ENCODE results near the gene FBLN1. TPM values are rescaled to one million over a fixed set of nuclear protein-coding genes. Genes with fewer than 3 reads are reported as not detected.
"Not testable (repeated sequence)": the region's sequence is repeated elsewhere in the genome, so short reads cannot be mapped to it uniquely, and the experiment has no call there.

FBLN1 gene, protein sequence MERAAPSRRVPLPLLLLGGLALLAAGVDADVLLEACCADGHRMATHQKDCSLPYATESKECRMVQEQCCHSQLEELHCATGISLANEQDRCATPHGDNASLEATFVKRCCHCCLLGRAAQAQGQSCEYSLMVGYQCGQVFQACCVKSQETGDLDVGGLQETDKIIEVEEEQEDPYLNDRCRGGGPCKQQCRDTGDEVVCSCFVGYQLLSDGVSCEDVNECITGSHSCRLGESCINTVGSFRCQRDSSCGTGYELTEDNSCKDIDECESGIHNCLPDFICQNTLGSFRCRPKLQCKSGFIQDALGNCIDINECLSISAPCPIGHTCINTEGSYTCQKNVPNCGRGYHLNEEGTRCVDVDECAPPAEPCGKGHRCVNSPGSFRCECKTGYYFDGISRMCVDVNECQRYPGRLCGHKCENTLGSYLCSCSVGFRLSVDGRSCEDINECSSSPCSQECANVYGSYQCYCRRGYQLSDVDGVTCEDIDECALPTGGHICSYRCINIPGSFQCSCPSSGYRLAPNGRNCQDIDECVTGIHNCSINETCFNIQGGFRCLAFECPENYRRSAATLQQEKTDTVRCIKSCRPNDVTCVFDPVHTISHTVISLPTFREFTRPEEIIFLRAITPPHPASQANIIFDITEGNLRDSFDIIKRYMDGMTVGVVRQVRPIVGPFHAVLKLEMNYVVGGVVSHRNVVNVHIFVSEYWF
- total RNA-seq, result not detected

DNA sequence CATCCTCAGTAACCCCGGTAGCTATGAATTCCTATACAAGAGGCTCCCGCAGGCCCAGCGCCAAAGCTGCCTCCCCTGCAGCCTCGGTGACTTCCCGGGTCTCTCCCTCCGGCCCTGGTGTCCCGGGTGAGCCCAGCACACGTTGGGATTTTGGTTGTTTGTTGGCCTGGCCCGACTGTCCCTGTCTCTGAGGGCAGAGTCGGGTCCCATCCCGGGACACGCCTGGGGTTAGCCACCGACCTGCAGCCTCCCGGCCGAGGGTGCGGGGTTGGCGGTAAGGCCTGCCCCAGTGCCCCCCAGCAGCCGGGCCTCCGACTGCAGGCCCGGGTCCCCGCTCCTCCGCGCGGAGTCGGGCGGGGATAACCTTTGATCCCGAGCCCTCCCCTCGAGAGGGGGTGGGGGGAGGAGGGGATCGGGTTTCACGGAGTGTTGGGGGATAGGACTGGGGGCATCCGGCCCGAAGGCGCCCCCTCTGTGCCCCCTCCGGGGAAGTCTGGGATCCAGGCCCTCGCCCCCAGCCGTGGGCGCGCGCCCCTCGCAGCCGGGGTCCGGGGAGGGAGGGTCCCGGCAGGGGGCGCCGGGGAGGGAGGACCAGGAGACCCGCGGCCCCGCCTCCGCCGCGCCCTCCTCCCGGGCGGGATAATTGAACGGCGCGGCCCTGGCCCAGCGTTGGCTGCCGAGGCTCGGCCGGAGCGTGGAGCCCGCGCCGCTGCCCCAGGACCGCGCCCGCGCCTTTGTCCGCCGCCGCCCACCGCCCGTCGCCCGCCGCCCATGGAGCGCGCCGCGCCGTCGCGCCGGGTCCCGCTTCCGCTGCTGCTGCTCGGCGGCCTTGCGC lies at the start of gene FBLN1:
TSS of gene FBLN1 (plus strand) at position 669 of the 835 bp plus-strand sequence. CDS start at position 772, 103 bp downstream.
- no peaks in the 10 kb centered on the region for H3K9me3 Mint-ChIP-seq
- ATAC-seq (replicated peaks in 1 of 2), result peak; percentile 31 to 53
- DNase-seq, result peak; percentile 6 to 21
- H3K27me3 Mint-ChIP-seq (ENCODE audit: low read depth), result peaks cover 41% of the 10 kb centered on the region
- H3K36me3 Mint-ChIP-seq (ENCODE audit: insufficient read depth in 2 of 2), result no peaks in the 10 kb centered on the region
- H3K27ac Mint-ChIP-seq, result no peak within 1 kb of the TSS
- H3K4me3 Mint-ChIP-seq, result peak within 1 kb of the TSS; percentile 18 to 27
- peaks cover 8% of the 10 kb centered on the region for H3K4me1 Mint-ChIP-seq (ENCODE audit: low read depth)

- DNase-seq (no peak), ATAC-seq (replicated peaks in 1 of 2) (no peak)
- Mint-ChIP-seq H3K4me3 (no peak overlapping the region), H3K27me3 (ENCODE audit: low read depth) (no peaks in the 10 kb centered on the region), H3K9me3 (no peaks in the 10 kb centered on the region), H3K36me3 (ENCODE audit: insufficient read depth in 2 of 2) (no peaks in the 10 kb centered on the region), H3K27ac (no peak overlapping the region), H3K4me1 (ENCODE audit: low read depth) (no peaks in the 10 kb centered on the region)
Observed at GRCh38 chr22:45453764-45454163, 48.9 kb upstream of the FBLN1 start.

GRCh38 chr22:45454275-45454674 lies 48.4 kb upstream of the FBLN1 start:
- H3K36me3 Mint-ChIP-seq (ENCODE audit: insufficient read depth in 2 of 2), result no peaks in the 10 kb centered on the region
- ATAC-seq (replicated peaks in 1 of 2), result no peak
- no peak overlapping the region for H3K4me3 Mint-ChIP-seq
- no peaks in the 10 kb centered on the region for H3K4me1 Mint-ChIP-seq (ENCODE audit: low read depth)
- no peaks in the 10 kb centered on the region for H3K9me3 Mint-ChIP-seq
- DNase-seq, result no peak
- no peak overlapping the region for H3K27ac Mint-ChIP-seq
- H3K27me3 Mint-ChIP-seq (ENCODE audit: low read depth), result no peaks in the 10 kb centered on the region

- Mint-ChIP-seq H3K27ac (no peak overlapping the region), H3K36me3 (ENCODE audit: insufficient read depth in 2 of 2) (no peaks in the 10 kb centered on the region), H3K4me3 (no peak overlapping the region), H3K9me3 (no peaks in the 10 kb centered on the region), H3K27me3 (ENCODE audit: low read depth) (no peaks in the 10 kb centered on the region), H3K4me1 (ENCODE audit: low read depth) (no peaks in the 10 kb centered on the region)
- no peak for ATAC-seq (replicated peaks in 1 of 2)
- no peak for DNase-seq
Observed at GRCh38 chr22:45455212-45455611, 47.5 kb upstream of the FBLN1 start.

DNA sequence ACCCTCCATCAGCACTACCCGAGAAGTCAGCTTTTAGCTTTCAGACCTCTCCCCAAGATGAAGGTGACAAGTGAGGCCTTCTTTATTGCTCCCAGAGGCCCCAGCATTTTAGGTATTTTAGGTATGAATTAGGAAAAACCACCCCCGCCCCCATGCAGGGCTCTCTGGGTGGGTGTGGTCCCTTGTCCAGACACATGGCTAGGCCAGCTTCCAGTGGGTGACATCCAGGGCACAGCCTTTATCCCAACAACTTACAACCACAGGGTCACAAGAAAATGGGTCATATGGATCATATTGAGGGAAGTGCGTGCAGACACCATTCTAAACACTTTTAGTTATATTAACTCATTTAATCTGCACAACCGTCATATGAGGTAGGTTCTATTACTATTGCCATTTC lies 47.1 kb upstream of the FBLN1 start:
- ATAC-seq (replicated peaks in 1 of 2) (no peak), DNase-seq (no peak)
- no peak overlapping the region for H3K27ac Mint-ChIP-seq
- H3K27me3 Mint-ChIP-seq (ENCODE audit: low read depth), result no peaks in the 10 kb centered on the region
- H3K4me1 Mint-ChIP-seq (ENCODE audit: low read depth), result no peaks in the 10 kb centered on the region
- no peak overlapping the region for H3K4me3 Mint-ChIP-seq
- H3K36me3 Mint-ChIP-seq (ENCODE audit: insufficient read depth in 2 of 2), result no peaks in the 10 kb centered on the region
- H3K9me3 Mint-ChIP-seq, result no peaks in the 10 kb centered on the region

GRCh38 chr22:45456811-45457210 lies 45.9 kb upstream of the FBLN1 start:
- Mint-ChIP-seq H3K4me3 (no peak overlapping the region), H3K36me3 (ENCODE audit: insufficient read depth in 2 of 2) (no peaks in the 10 kb centered on the region), H3K4me1 (ENCODE audit: low read depth) (no peaks in the 10 kb centered on the region), H3K27ac (no peak overlapping the region), H3K27me3 (ENCODE audit: low read depth) (no peaks in the 10 kb centered on the region), H3K9me3 (no peaks in the 10 kb centered on the region)
- ATAC-seq (replicated peaks in 1 of 2), result no peak
- DNase-seq, result no peak

- Mint-ChIP-seq H3K9me3 (no peaks in the 10 kb centered on the region), H3K27me3 (ENCODE audit: low read depth) (no peaks in the 10 kb centered on the region), H3K36me3 (ENCODE audit: insufficient read depth in 2 of 2) (no peaks in the 10 kb centered on the region), H3K4me1 (ENCODE audit: low read depth) (no peaks in the 10 kb centered on the region), H3K27ac (no peak overlapping the region), H3K4me3 (no peak overlapping the region)
- DNase-seq (no peak), ATAC-seq (replicated peaks in 1 of 2) (no peak)
Observed at GRCh38 chr22:45458532-45458931, 44.2 kb upstream of the FBLN1 start.

- no peak overlapping the region for H3K27ac Mint-ChIP-seq
- no peaks in the 10 kb centered on the region for H3K4me1 Mint-ChIP-seq (ENCODE audit: low read depth)
- H3K27me3 Mint-ChIP-seq (ENCODE audit: low read depth), result peaks cover 4% of the 10 kb centered on the region
- H3K9me3 Mint-ChIP-seq, result no peaks in the 10 kb centered on the region
- no peak overlapping the region for H3K4me3 Mint-ChIP-seq
- ATAC-seq (replicated peaks in 1 of 2) (no peak), DNase-seq (no peak)
- H3K36me3 Mint-ChIP-seq (ENCODE audit: insufficient read depth in 2 of 2), result no peaks in the 10 kb centered on the region
Observed at GRCh38 chr22:45459235-45459634, 43.4 kb upstream of the FBLN1 start.

GRCh38 chr22:45460288-45461109 lies 42.2 kb upstream of the FBLN1 start:
- no peak for ATAC-seq (replicated peaks in 1 of 2)
- no peak for DNase-seq
- Mint-ChIP-seq H3K4me1 (ENCODE audit: low read depth) (no peaks in the 10 kb centered on the region), H3K27me3 (ENCODE audit: low read depth) (peaks cover 11% of the 10 kb centered on the region), H3K4me3 (no peak overlapping the region), H3K36me3 (ENCODE audit: insufficient read depth in 2 of 2) (peaks cover 0 to 3% of the 10 kb centered on the region in 2 donors), H3K27ac (no peak overlapping the region), H3K9me3 (peaks cover 0 to 2% of the 10 kb centered on the region in 2 donors)

GRCh38 chr22:45462034-45462655 lies 40.5 kb upstream of the FBLN1 start:
- no peak for ATAC-seq (replicated peaks in 1 of 2)
- peak in 1 of 2 donors; percentile 2 for DNase-seq
- Mint-ChIP-seq H3K9me3 (peaks cover 0 to 5% of the 10 kb centered on the region in 2 donors), H3K4me3 (no peak overlapping the region), H3K27ac (no peak overlapping the region), H3K27me3 (ENCODE audit: low read depth) (peaks cover 11% of the 10 kb centered on the region), H3K36me3 (ENCODE audit: insufficient read depth in 2 of 2) (peaks cover 0 to 3% of the 10 kb centered on the region in 2 donors), H3K4me1 (ENCODE audit: low read depth) (no peaks in the 10 kb centered on the region)

GRCh38 chr22:45463691-45464090 lies 39.0 kb upstream of the FBLN1 start:
- not testable (repeated sequence) for ATAC-seq (replicated peaks in 1 of 2); H3K4me1 Mint-ChIP-seq (ENCODE audit: low read depth); DNase-seq; H3K9me3 Mint-ChIP-seq; H3K4me3 Mint-ChIP-seq; H3K27ac Mint-ChIP-seq; H3K36me3 Mint-ChIP-seq (ENCODE audit: insufficient read depth in 2 of 2)
- peaks cover 11% of the 10 kb centered on the region for H3K27me3 Mint-ChIP-seq (ENCODE audit: low read depth)

DNA sequence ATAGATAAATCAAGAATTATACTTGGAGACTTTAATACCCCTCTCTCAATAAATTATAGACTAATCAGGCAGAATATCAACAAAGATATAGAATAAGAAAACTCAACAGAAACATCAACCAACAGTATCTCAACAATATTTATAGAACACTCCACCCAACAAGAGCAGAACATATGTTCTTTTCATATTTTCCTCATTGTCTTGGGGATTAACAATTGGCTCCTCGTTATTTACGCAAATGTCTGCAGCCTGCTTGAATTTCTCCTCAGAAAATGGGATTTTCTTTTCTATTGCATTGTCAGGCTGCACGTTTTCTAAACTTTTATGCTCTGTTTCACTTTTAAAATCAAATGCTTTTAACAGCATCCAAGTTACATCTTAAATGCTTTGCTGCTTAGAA lies 37.0 kb upstream of the FBLN1 start:
- Mint-ChIP-seq H3K4me3 (no peak overlapping the region), H3K4me1 (ENCODE audit: low read depth) (no peaks in the 10 kb centered on the region), H3K27ac (no peak overlapping the region), H3K9me3 (peaks cover 5% of the 10 kb centered on the region in 2 donors), H3K27me3 (ENCODE audit: low read depth) (peaks cover 11% of the 10 kb centered on the region), H3K36me3 (ENCODE audit: insufficient read depth in 2 of 2) (peaks cover 0 to 3% of the 10 kb centered on the region in 2 donors)
- no peak for ATAC-seq (replicated peaks in 1 of 2)
- no peak for DNase-seq
